Muscle of back (tissue), 11 donors: ENCODE measurements around the gene EIF4G3. TPM values are rescaled to one million over a fixed set of nuclear protein-coding genes. Genes with fewer than 3 reads are reported as not detected.
A peak's percentile ranks its signal among the peaks of the same experiment; 100 is the strongest.
"Not testable (repeated sequence)": the region's sequence is repeated elsewhere in the genome, so short reads cannot be mapped to it uniquely, and the experiment has no call there.

Source experiments
- DNase-seq, 3 donors: peaks; one replicate each; pipeline versions ENCODE4 v3.0.0 to v3.0.0-alpha.2; 2013
- polyA plus RNA-seq, 10 donors: library from polyadenylated mRNA; unstranded; fragments of 120-200 nt; gene quantifications; one replicate each; pipeline ENCODE4 v1.2.1, GENCODE V29; 2013; ENCODE audit not compliant: insufficient read length in 10 of 10

EIF4G3 gene
- polyA plus RNA-seq, 10 donors, result 30.2 to 42.5 (median 35.7) TPM

GRCh38 chr1:20834780-20835179 is 341.9 kb downstream of the EIF4G3 start:
- no peak for DNase-seq

DNA sequence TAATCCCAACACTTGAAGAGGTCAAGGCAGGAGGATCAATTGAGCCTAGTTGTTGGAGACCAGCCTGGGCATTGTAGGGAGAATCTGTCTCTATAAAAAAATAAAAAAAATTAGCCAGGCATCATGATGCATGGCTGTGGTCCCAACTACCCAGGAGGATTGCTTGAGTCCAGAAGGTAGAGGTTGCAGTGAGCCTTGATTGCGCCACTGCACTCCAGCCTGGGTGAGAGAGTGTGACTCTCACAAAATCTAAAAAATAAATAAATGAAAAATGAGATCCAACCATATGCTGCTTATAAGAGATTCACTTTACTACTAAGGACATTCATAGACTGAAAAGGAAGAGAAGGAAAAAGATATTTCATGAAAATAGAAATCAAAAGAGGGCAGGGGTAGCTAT is 342.5 kb downstream of the EIF4G3 start:
- DNase-seq, result no peak

DNA sequence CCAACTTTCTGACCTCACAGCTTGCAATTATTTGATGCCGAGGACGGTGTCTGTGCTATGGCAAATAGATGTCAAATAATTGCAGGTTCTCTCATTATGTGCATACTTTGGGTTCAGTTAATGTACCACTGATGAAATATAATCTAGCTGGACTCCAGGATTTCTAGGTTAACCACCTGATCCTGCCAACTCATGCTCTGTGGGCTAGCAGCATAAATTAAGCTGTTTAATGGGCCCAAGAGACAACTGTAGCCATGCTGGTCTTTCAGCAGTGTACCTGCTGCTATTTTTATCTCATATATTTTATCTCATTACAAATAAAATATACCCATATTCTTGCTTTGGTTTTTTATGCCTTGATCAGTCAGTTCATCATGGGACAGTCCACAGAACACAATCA is 346.3 kb downstream of the EIF4G3 start:
- no peak for DNase-seq

DNA sequence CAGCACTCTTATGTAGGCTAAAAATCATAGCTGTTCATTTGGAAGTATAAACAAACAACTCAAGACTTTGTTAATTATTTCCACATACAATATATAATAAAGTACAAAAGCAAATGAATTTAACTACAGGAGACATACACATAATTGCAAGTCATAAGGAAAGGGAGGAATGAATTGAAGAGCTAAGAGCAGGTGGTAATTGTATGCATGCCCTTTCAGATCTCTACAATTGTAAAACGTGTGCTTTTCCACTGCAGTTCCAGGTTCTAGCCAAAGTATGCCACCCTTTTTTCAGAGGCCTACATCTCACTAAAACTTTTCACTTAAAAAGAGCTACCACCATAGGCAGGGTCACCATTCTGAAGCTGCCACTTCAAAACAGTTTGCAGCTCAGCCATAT is 346.8 kb downstream of the EIF4G3 start:
- DNase-seq, result no peak

- DNase-seq, result no peak
Measured at GRCh38 chr1:20829531-20829930, 347.2 kb downstream of the EIF4G3 start.

- DNase-seq, result no peak
Measured at GRCh38 chr1:20823845-20824244, 352.9 kb downstream of the EIF4G3 start.

DNA sequence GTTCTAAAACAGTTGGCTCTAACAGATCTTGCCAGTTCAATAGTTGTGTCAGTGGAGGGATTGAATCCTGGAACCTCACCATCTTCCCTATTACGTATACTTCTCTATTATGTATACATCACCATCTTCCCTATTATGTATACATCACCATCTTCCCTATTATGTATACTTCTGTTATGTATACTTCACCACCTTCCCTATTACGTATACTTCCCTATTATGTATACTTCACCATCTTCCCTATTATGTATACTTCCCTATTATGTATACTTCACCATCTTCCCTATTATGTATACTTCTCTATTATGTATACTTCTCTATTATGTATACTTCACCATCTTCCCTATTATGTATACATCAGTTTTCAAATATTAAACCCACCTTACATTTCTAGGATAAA is 355.2 kb downstream of the EIF4G3 start:
- no peak for DNase-seq

DNA sequence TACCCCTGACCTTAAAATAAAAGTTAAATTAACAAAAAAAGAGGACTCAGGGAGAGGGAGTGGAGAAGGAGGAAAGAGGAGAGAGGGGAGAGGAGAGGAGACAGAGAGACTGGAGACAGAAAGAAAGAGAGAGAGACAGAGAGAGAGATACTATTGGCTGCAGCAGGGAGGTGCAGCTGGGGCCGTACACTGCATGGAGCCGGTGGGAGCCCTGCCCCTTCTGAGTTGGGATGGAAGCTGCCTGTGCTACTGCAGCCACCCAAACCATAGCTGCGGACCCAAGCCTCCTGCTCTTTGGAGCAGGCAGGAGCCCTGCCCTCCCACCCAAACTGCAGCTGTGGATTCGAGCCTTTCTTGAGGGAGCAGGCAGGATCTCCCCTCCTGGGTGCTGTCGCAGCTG is 356.9 kb downstream of the EIF4G3 start:
- DNase-seq, result no peak

DNA sequence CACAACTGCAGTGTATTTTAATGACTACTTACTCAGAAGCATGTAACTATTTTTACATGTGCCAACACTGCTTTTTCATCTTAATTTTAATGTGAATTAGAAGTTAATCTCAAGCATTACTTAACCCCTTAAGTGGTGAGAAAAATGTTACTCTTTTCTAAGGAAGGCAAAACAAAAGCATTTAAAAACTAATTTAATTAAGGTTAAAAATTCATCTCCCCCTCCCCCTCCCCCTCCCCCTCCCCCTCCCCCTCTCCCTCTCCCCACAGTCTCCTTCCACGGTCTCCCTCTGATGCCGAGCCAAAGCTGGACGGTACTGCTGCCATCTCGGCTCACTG is 362.2 kb downstream of the EIF4G3 start:
- DNase-seq, result no peak

DNA sequence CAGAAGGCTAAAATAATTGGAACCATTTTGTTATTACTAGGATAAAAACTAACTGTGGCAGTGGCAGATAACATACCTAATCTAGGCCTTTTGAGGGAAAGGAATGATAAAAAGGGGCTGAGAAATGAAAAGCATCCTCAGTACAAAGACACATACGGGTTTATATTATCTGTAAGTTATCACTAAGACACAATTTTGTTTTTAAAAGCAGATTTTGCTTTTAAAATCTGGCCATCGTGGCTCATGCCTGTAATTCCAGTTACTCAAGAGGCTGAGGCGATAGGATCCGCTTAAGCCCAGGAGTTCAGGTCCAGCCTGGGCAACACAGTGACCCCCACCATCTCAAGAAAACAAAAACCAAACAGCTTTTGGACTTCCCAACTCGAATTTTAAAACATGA is 364.8 kb downstream of the EIF4G3 start:
- DNase-seq, result no peak

GRCh38 chr1:20793236-20793635 is 383.5 kb downstream of the EIF4G3 start:
- no peak for DNase-seq

GRCh38 chr1:20792196-20792595 is 384.5 kb downstream of the EIF4G3 start:
- peak; percentile 73 to 94 (median 91) for DNase-seq

GRCh38 chr1:20790785-20791184 is 385.9 kb downstream of the EIF4G3 start:
- DNase-seq, result no peak

DNA sequence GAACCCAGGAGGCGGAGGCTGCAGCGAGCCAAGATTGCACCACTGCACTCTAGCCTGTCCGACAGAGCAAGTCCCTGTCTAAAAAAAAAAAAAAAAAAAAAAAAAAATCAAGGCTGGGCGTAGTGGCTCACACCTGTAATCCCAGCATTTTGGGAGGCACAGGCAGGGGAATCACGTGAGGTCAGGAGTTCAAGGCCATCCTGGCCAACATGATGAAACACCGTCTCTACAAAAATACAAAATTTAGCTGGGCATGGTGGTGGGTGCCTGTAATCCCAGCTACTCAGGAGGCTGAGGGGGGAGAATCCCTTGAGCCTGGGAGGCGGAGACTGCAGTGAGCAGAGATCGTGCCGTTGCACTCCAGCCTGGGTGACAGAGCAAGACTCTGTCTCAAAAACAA is 387.1 kb downstream of the EIF4G3 start:
- DNase-seq, result not testable (repeated sequence)

GRCh38 chr1:20787840-20788795 is 388.6 kb downstream of the EIF4G3 start:
- DNase-seq, result peak in 2 of 3 donors; percentile 15 to 48

DNA sequence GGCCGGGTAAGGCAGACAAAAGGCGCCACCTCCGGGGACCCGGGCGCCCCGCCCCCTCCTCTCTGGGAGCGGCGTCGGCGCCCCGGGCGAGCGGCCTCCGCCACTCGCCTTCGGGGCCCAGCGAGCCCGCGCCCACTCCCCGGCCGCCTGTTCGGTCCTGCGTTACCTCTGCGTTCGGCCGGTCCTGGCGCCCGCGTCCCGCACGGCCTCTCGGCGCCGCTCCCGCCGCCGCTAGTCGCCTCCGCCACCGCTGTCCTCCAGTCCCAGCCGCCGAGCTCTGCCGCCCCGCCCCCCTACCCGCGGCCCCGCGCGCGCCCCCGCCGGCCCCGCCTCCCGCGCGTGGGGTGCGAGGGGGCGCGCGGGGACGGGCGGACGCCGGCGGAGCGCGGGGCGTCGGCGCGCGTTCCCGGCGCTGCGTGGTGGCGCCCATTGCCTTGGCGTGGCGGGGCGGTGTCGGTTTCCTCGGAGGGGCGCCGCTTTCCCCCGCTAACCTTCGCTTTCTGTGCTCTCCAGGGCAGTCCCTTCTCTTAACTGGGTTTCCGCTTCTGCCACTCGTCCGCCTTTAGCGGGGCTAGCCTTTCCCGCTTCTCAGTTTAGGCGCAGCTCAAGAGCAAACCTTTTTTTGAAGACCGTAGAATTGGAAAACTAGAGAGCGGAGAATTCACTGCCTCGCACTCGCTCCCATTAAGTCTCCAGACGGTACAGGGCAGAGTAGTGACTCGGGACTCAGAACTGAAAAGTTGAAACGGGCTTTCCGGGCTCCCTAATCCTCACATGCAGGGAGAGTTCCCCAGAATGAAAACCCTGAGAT is 389.5 kb downstream of the EIF4G3 start, which contains the start of gene HP1BP3:
Gene HP1BP3 (minus strand): TSS at position 279 of the 811 bp plus-strand sequence. CDS start 6,867 bp downstream, outside the sequence.
- peak; percentile 80 to 92 (median 85) for DNase-seq

- DNase-seq, result peak; percentile 96 to 99 (median 97)
Measured at GRCh38 chr1:20786253-20787028, 390.3 kb downstream of the EIF4G3 start.

DNA sequence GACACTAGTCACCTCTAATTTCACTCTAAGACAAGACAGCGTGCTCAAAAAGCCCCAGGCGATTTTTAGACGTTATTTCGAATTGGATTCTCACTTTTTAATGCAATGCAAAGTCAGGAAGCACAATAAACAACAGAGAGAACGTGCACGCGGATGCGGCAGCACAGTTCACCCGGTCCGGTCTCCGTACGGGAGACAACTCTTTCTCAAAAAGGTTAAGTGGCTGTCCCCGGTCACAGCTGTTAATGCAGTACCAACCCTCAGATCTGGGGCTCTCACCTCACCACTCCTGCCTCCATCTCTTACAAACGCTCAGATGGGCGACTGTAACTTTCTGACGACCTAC is 390.8 kb downstream of the EIF4G3 start:
- DNase-seq, result no peak

DNA sequence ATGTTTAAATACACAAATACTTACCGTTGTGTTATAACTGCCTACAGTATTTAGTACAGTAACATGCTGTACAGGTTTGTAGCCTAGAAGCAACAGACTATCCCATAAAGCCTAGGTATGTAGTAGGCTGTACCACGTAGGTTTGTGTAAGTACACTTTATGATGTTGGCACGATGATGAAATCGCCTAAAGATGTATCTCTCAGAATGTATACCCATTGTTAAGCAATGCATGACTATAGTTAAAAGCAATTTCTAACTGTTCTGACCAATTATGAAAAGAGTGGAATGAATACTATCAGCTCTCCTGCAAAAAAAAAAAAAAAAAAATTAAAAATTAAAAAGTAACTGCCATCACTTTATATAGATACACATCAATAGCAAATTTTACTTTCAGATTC is 401.0 kb downstream of the EIF4G3 start:
- DNase-seq, result no peak

- no peak for DNase-seq
Measured at GRCh38 chr1:20771780-20772179, 404.9 kb downstream of the EIF4G3 start.

DNA sequence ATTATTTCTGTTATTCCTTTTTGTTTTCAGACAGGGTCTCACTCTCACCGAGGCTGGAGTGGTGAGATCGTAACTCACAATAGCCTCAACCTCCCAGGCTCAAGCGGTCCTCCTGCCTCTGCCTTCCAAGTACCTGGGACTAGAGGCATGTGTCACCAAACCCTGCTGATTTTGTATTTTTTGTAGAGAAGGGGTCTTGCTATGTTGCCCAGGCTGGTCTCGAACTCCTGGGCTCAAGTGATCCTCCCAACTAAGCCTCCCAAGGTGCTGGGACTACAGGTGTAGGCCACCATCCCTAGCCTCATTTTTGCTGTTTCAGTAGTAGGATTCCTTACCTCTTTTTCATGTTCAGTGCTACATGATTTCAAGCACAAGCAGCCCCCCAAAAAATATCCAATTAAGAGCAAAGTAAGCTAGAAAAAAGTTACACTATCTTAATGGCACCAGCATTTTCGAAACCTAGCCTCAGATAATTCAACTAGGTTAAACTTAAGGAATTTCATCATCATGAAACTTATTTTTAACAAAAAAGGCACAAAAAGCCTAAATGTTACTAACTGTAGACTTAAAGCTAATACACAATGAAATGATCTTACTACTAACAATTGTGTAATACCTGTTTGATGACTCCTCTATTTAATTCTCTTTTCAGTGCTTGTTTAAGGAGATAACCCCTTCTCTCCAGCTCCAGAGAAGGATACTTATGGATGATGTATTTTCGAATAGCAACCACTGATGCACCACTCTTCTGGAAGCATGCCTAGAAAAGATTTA is 406.2 kb downstream of the EIF4G3 start:
- no peak for DNase-seq
